T-helper 2 cell treated with Interferon-gamma antibody and Interleukin-4, amounts not matched to agents 5 μg/mL and 100 μg/mL, for 36 hours (primary cell): Measurements from ENCODE around the gene PGM3.

Source experiments
- DNase-seq: peaks from one replicate; pipeline ENCODE4 v3.0.0; 2021; ENCODE audit warnings: low spot score
- H3K27ac Mint-ChIP-seq: one replicate; pipeline ENCODE4 v1.8.0; 2021; ENCODE audit warnings: mild to moderate bottlenecking, mixed read lengths
- H3K27me3 Mint-ChIP-seq: one replicate; pipeline ENCODE4 v1.8.0; 2021; ENCODE audit warnings: low read depth, mixed read lengths
- H3K36me3 Mint-ChIP-seq: one replicate; pipeline ENCODE4 v1.8.0; 2021; ENCODE audit warnings: low read depth, mixed read lengths
- H3K4me1 Mint-ChIP-seq: one replicate; pipeline ENCODE4 v1.8.0; 2021; ENCODE audit warnings: low read depth, mixed read lengths
- H3K4me3 Mint-ChIP-seq: one replicate; pipeline ENCODE4 v1.8.0; 2022; ENCODE audit warnings: mild to moderate bottlenecking, moderate library complexity, mixed read lengths
- H3K9me3 Mint-ChIP-seq: one replicate; pipeline ENCODE4 v1.8.0; 2021; ENCODE audit warnings: mixed read lengths

Gene PGM3

DNA sequence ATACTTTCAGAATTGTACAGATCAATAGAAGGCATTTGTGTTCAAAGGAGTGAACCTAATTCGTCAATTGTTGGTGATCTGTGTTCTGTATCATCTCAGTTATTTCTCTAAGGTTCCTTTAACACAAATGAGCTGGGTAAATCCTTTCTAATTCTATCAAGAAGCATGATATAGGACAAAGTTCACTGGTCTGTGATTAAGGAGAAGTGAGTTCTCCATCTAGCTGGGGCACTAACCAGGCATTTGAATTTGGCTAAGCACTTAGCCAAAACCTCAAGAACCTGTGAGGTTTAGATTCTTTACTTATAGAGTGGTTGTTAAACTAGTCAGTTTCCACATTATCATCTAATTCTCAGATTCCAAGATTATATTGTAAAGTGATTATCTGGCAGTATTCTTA, 75.3 kb downstream of the PGM3 start:
- Mint-ChIP-seq H3K27me3 (no peaks in the 10 kb centered on the region), H3K9me3 (no peaks in the 10 kb centered on the region), H3K4me1 (no peaks in the 10 kb centered on the region), H3K4me3 (no peak overlapping the region), H3K36me3 (no peaks in the 10 kb centered on the region), H3K27ac (no peak overlapping the region)
- DNase-seq = no peak
